NK-92 (cell line): ENCODE results near the gene PGM5.
"Not testable (repeated sequence)": the region's sequence is repeated elsewhere in the genome, so short reads cannot be mapped to it uniquely, and the experiment has no call there.

ENCODE experiments used
- DNase-seq: peaks from one replicate; lab custom pipeline; 2025; ENCODE audit not compliant: unreplicated experiment; lab: John Stamatoyannopoulos, UW

The PGM5 gene

GRCh38 chr9:68375789-68376188, 19.4 kb downstream of the PGM5 start:
- not testable (repeated sequence) for DNase-seq

GRCh38 chr9:68377723-68378122, 21.3 kb downstream of the PGM5 start:
- not testable (repeated sequence) for DNase-seq

- not testable (repeated sequence) for DNase-seq
Measured at GRCh38 chr9:68383894-68384293, 27.5 kb downstream of the PGM5 start.

GRCh38 chr9:68389558-68389957, 33.1 kb downstream of the PGM5 start:
- not testable (repeated sequence) for DNase-seq

GRCh38 chr9:68390737-68391136, 34.3 kb downstream of the PGM5 start:
- DNase-seq: not testable (repeated sequence)

GRCh38 chr9:68396411-68397094, 40.1 kb downstream of the PGM5 start:
- DNase-seq: not testable (repeated sequence)

- not testable (repeated sequence) for DNase-seq
Measured at GRCh38 chr9:68397095-68397423, 40.6 kb downstream of the PGM5 start.

GRCh38 chr9:68397796-68398195, 41.4 kb downstream of the PGM5 start:
- not testable (repeated sequence) for DNase-seq

GRCh38 chr9:68398324-68398723, 41.9 kb downstream of the PGM5 start:
- not testable (repeated sequence) for DNase-seq

GRCh38 chr9:68404421-68405185, 48.2 kb downstream of the PGM5 start:
- not testable (repeated sequence) for DNase-seq

- DNase-seq: not testable (repeated sequence)
Measured at GRCh38 chr9:68411865-68412264, 55.5 kb downstream of the PGM5 start.

GRCh38 chr9:68412754-68413153, 56.3 kb downstream of the PGM5 start:
- DNase-seq: not testable (repeated sequence)

- DNase-seq: not testable (repeated sequence)
Measured at GRCh38 chr9:68415065-68415464, 58.7 kb downstream of the PGM5 start.

- DNase-seq: no peak
Measured at GRCh38 chr9:68416936-68417564, 60.6 kb downstream of the PGM5 start.

- DNase-seq: no peak
Measured at GRCh38 chr9:68417762-68418161, 61.4 kb downstream of the PGM5 start.

GRCh38 chr9:68418259-68418845, 61.9 kb downstream of the PGM5 start:
- DNase-seq: no peak

GRCh38 chr9:68419901-68420300, 63.5 kb downstream of the PGM5 start:
- no peak for DNase-seq

GRCh38 chr9:68426755-68427154, 70.3 kb downstream of the PGM5 start:
- no peak for DNase-seq

GRCh38 chr9:68427216-68427977, 71.0 kb downstream of the PGM5 start:
- DNase-seq: no peak

- DNase-seq: no peak
Measured at GRCh38 chr9:68428481-68428880, 72.1 kb downstream of the PGM5 start.

GRCh38 chr9:68429631-68430030, 73.2 kb downstream of the PGM5 start:
- no peak for DNase-seq
